Activated CD8-positive, alpha-beta T cell treated with anti-CD3 and anti-CD28 coated beads for 36 hours (primary cell): ENCODE results near the gene DAGLB. TPM values are rescaled to one million over a fixed set of nuclear protein-coding genes. Genes with fewer than 3 reads are reported as not detected.
A peak's percentile ranks its signal among the peaks of the same experiment; 100 is the strongest.

Experiments
- ATAC-seq: fragments of 200-7000 bp; cut with Tn5 transposase; one replicate; pipeline ENCODE4 v1.10.0; 2021; ENCODE audit warnings: mild to moderate bottlenecking, moderate library complexity
- CTCF ChIA-PET: fragments of 350-600 bp; sonication (Branson Sonifier 250); formaldehyde crosslinking; loops from one replicate; lab custom pipeline; 2021; ENCODE audit warnings: antibody characterized with exemption; lab: Charles Lee
- POLR2A ChIA-PET: fragments of 350-600 bp; sonication (Branson Sonifier 250); formaldehyde crosslinking; loops from one replicate; lab custom pipeline; 2021; ENCODE audit warnings: antibody characterized with exemption; lab: Charles Lee
- DNase-seq: peaks from one replicate; pipeline ENCODE4 v3.0.0-alpha.2; 2020
- H3K27ac Mint-ChIP-seq: one replicate; pipeline ENCODE4 v1.8.0; 2021; ENCODE audit warnings: mild to moderate bottlenecking, mixed read lengths
- H3K27me3 Mint-ChIP-seq: one replicate; pipeline ENCODE4 v1.8.0; 2021; ENCODE audit warnings: mixed read lengths
- H3K36me3 Mint-ChIP-seq: one replicate; pipeline ENCODE4 v1.8.0; 2021; ENCODE audit warnings: low read depth, mixed read lengths
- H3K4me1 Mint-ChIP-seq: one replicate; pipeline ENCODE4 v1.8.0; 2021; ENCODE audit warnings: low read depth, mixed read lengths
- H3K4me3 Mint-ChIP-seq: one replicate; pipeline ENCODE4 v1.8.0; 2021; ENCODE audit warnings: mild to moderate bottlenecking, moderate library complexity, mixed read lengths
- H3K9me3 Mint-ChIP-seq: one replicate; pipeline ENCODE4 v1.8.0; 2021; ENCODE audit warnings: mixed read lengths
- CTCF ChIP-seq: fragments of 200-600 bp; IDR thresholded peaks from one replicate; pipeline ENCODE4 v1.8.0; 2022; ENCODE audit warnings: antibody characterized with exemption, mild to moderate bottlenecking
- intact Hi-C: fragments of 100-400 bp; cut with micrococcal nuclease; formaldehyde crosslinking; loops from one replicate; pipeline ENCODE4 v1.10.0; 2022
- total RNA-seq, 2 experiments: library from RNA; stranded (reverse); gene quantifications; one replicate each; pipeline ENCODE4 v1.2.3, GENCODE V29; 2021

Gene DAGLB
- total RNA-seq, 2 experiments from 2014 or later: 17.7 to 20.2 TPM

- no peak for DNase-seq
- Mint-ChIP-seq H3K36me3 (peaks cover 30% of the 10 kb centered on the region), H3K4me1 (peaks cover 52% of the 10 kb centered on the region), H3K27ac (peak overlapping the region; percentile 93), H3K9me3 (no peaks in the 10 kb centered on the region), H3K4me3 (peak overlapping the region; percentile 96), H3K27me3 (no peaks in the 10 kb centered on the region)
- TF ChIP-seq CTCF: no peak
- intact Hi-C loops: no loop called here
- ChIA-PET CTCF (no interaction called here), POLR2A (no interaction called here)
- ATAC-seq: peak; percentile 2
Measured at GRCh38 chr7:6482743-6483119, 35.0 kb upstream of the DAGLB start.

GRCh38 chr7:6482307-6482706 lies 34.6 kb upstream of the DAGLB start:
- no peak for ATAC-seq
- DNase-seq: no peak
- intact Hi-C loops: no loop called here
- TF ChIP-seq CTCF: no peak
- Mint-ChIP-seq H3K9me3 (no peaks in the 10 kb centered on the region), H3K27me3 (no peaks in the 10 kb centered on the region), H3K4me1 (peaks cover 56% of the 10 kb centered on the region), H3K36me3 (peaks cover 30% of the 10 kb centered on the region), H3K27ac (no peak overlapping the region), H3K4me3 (peak overlapping the region; percentile 96)
- ChIA-PET CTCF (no interaction called here), POLR2A (no interaction called here)

- no peaks in the 10 kb centered on the region for H3K27me3 Mint-ChIP-seq
- DNase-seq (no peak), ATAC-seq (no peak)
- no peaks in the 10 kb centered on the region for H3K9me3 Mint-ChIP-seq
- peaks cover 64% of the 10 kb centered on the region for H3K4me1 Mint-ChIP-seq
- no peak overlapping the region for H3K27ac Mint-ChIP-seq
- H3K36me3 Mint-ChIP-seq: peaks cover 35% of the 10 kb centered on the region
- ChIA-PET POLR2A (no interaction called here), CTCF (no interaction called here)
- intact Hi-C loops: no loop called here
- H3K4me3 Mint-ChIP-seq: peak overlapping the region; percentile 96
- no peak for TF ChIP-seq CTCF
Measured at GRCh38 chr7:6481445-6481844, 33.7 kb upstream of the DAGLB start.

GRCh38 chr7:6480323-6480660 lies 32.5 kb upstream of the DAGLB start:
- CTCF ChIA-PET: no interaction called here
- POLR2A ChIA-PET: interaction anchor here (1.2 kb wide), 3 partner anchors 14 to 79 kb away, joined by 3 read pairs; no protein-coding TSS in a partner anchor
- no peak for ATAC-seq
- TF ChIP-seq CTCF: no peak
- H3K27ac Mint-ChIP-seq: no peak overlapping the region
- no peaks in the 10 kb centered on the region for H3K27me3 Mint-ChIP-seq
- peaks cover 35% of the 10 kb centered on the region for H3K36me3 Mint-ChIP-seq
- H3K4me3 Mint-ChIP-seq: no peak overlapping the region
- DNase-seq: no peak
- H3K9me3 Mint-ChIP-seq: no peaks in the 10 kb centered on the region
- intact Hi-C loops: no loop called here
- H3K4me1 Mint-ChIP-seq: peaks cover 75% of the 10 kb centered on the region

- H3K4me1 Mint-ChIP-seq: peaks cover 73% of the 10 kb centered on the region
- no peaks in the 10 kb centered on the region for H3K9me3 Mint-ChIP-seq
- ATAC-seq (no peak), DNase-seq (peak; percentile 42)
- ChIA-PET POLR2A (interaction anchor here (0.6 to 1.2 kb wide), 4 partner anchors 80 to 1343 kb away, joined by 3 to 4 read pairs (median 3); no protein-coding TSS in a partner anchor), CTCF (interaction anchor here (1.4 kb wide), 1 partner anchor 42 kb away, joined by 3 read pairs; no protein-coding TSS in a partner anchor)
- peak overlapping the region; percentile 87 for H3K27ac Mint-ChIP-seq
- intact Hi-C loops: no loop called here
- H3K4me3 Mint-ChIP-seq: peak overlapping the region; percentile 10
- no peaks in the 10 kb centered on the region for H3K27me3 Mint-ChIP-seq
- H3K36me3 Mint-ChIP-seq: peaks cover 35% of the 10 kb centered on the region
- no peak for TF ChIP-seq CTCF
Measured at GRCh38 chr7:6479067-6479466, 31.3 kb upstream of the DAGLB start.
